ES-I3 (cell line): Measurements from ENCODE around the gene SLC22A23.

Experiments used
- H3K36me3 ChIP-seq: 2 replicates; pipeline ENCODE4 v1.6.1; 2013; ENCODE audit warnings: mild to moderate bottlenecking, low read length, control low read depth, moderate library complexity; ENCODE audit not compliant: insufficient read depth
- H3K4me1 ChIP-seq: 2 replicates; pipeline ENCODE4 v1.6.1; 2013; ENCODE audit warnings: mild to moderate bottlenecking, control low read depth, low read length; ENCODE audit not compliant: insufficient read depth
- H3K9ac ChIP-seq: 2 replicates; pipeline ENCODE4 v1.6.1; 2013; ENCODE audit warnings: low read depth, mild to moderate bottlenecking, low read length, moderate library complexity
- H3K9me3 ChIP-seq: 2 replicates; pipeline ENCODE4 v1.6.1; 2013; ENCODE audit warnings: mild to moderate bottlenecking, low read length, moderate library complexity; ENCODE audit not compliant: control insufficient read depth, insufficient read depth

The SLC22A23 gene

GRCh38 chr6:3489027-3489757 lies 32.3 kb upstream of the SLC22A23 start:
- Histone ChIP-seq H3K4me1 (peaks cover 12% of the 10 kb centered on the region), H3K9ac (no peak overlapping the region), H3K9me3 (no peaks in the 10 kb centered on the region; the same call in 1 of the 2 replicates), H3K36me3 (no peaks in the 10 kb centered on the region)

DNA sequence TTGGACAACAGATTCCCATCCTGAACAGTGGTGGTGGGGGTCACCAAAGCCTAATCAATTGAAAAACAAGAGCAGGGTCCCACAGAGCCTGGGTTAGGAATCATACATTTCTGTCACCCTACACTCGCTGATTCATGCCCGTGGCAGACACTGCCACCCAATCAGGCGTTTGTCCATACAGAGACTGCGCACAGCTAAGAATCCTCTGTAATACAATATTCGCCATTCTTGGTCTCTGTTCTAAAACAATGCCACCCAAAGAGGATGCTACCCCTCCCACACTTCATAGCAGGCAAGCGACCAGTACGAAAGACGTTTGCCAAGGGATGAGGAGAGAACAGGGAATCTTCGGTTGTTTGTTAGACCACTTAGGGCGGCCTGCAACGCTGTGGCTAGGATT lies 28.1 kb upstream of the SLC22A23 start:
- no peaks in the 10 kb centered on the region for H3K36me3 ChIP-seq
- H3K4me1 ChIP-seq = peaks cover 10% of the 10 kb centered on the region
- H3K9ac ChIP-seq = no peak overlapping the region
- peaks cover 4% of the 10 kb centered on the region; the same call in 1 of the 2 replicates for H3K9me3 ChIP-seq

DNA sequence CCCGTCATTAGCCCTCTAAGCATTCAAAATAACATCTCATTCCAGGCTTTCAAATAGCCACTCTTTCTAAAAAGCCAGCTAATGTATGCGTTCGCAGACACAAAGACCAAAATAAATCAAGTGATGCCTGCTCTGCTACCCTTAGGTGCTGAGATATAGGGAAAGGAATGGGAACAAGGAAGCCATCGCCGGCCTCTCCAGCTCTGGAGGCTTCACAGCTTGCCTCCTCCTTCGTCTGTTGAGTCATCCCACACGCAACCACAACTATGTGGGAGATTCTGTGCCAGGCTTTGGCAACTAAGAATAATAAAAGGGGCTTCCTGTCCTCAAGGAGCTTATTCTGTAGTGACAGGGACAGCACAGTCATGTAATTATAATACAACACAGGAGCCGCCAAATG lies 27.3 kb upstream of the SLC22A23 start:
- no peaks in the 10 kb centered on the region for H3K36me3 ChIP-seq
- H3K9me3 ChIP-seq = peaks cover 6% of the 10 kb centered on the region; the same call in 1 of the 2 replicates
- H3K4me1 ChIP-seq = peaks cover 3% of the 10 kb centered on the region
- H3K9ac ChIP-seq = no peak overlapping the region

- Histone ChIP-seq H3K9ac (no peak overlapping the region), H3K4me1 (no peaks in the 10 kb centered on the region; the same call in 1 of the 2 replicates), H3K36me3 (no peaks in the 10 kb centered on the region), H3K9me3 (peaks cover 6% of the 10 kb centered on the region; the same call in 1 of the 2 replicates)
Measured at GRCh38 chr6:3483675-3484074, 26.8 kb upstream of the SLC22A23 start.

DNA sequence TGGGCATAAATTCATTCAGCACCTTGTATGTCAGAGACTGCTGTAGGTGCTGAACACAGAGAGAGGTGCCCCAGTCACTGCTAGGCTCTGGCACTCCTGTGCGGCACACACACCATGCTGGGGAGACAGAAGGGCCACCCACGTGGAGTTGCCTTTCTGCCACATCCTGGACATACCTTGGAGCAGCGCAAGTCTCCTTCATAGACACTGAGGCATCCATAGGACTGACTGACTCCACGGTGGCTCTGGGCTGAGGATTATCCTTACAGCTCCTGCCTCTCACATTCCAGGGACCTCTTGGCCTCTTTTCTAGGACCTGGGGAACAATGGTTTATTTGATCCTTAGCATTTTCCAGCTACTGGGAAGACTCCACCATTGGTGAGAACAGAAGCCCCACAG lies 26.0 kb upstream of the SLC22A23 start:
- H3K4me1 ChIP-seq = no peaks in the 10 kb centered on the region; the same call in 1 of the 2 replicates
- no peaks in the 10 kb centered on the region for H3K36me3 ChIP-seq
- H3K9me3 ChIP-seq = peaks cover 6% of the 10 kb centered on the region; the same call in 1 of the 2 replicates
- no peak overlapping the region for H3K9ac ChIP-seq

DNA sequence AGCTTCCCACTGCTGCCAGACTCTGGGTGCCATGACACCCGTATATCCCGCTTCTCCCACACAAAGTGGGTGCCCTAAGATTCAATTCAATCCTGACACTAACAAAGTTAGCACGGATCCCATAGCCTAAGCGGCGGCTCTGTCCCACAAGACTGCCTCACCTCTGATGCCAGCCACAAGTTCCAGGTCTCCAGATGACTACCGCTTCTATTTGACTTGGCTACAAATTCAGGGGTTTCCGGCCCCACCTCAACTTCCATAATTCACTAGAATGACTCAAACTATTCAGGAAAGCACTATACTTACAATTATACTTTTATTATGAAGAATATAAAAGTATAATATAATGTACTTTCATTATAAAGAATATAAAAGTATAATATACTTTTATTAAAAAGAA lies 24.8 kb upstream of the SLC22A23 start:
- peaks cover 6% of the 10 kb centered on the region; the same call in 1 of the 2 replicates for H3K9me3 ChIP-seq
- no peaks in the 10 kb centered on the region for H3K36me3 ChIP-seq
- no peaks in the 10 kb centered on the region; the same call in 1 of the 2 replicates for H3K4me1 ChIP-seq
- H3K9ac ChIP-seq = no peak overlapping the region

- Histone ChIP-seq H3K4me1 (no peaks in the 10 kb centered on the region; the same call in 1 of the 2 replicates), H3K9me3 (peaks cover 6% of the 10 kb centered on the region; the same call in 1 of the 2 replicates), H3K9ac (no peak overlapping the region), H3K36me3 (no peaks in the 10 kb centered on the region)
Measured at GRCh38 chr6:3480009-3480408, 23.2 kb upstream of the SLC22A23 start.

DNA sequence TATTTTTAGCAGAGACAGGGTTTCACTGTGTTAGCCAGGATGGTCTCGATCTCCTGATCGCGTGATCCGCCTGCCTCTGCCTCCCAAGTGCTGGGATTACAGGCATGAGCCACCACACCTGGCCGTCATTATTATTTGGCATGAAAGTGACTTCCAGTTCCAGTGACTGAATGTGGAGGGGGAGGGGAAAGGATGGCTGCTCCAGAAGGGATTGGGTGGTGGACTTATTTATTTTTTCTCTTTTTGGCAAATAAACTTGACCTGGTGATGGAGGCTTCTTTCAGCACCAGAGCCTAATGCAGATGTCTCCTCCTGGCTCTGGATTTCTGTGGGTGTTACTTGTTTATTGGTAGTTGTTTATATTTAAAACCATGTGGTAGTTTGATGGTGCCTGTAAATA lies 16.9 kb upstream of the SLC22A23 start:
- Histone ChIP-seq H3K4me1 (peaks cover 6% of the 10 kb centered on the region), H3K36me3 (no peaks in the 10 kb centered on the region), H3K9me3 (no peaks in the 10 kb centered on the region), H3K9ac (no peak overlapping the region)

DNA sequence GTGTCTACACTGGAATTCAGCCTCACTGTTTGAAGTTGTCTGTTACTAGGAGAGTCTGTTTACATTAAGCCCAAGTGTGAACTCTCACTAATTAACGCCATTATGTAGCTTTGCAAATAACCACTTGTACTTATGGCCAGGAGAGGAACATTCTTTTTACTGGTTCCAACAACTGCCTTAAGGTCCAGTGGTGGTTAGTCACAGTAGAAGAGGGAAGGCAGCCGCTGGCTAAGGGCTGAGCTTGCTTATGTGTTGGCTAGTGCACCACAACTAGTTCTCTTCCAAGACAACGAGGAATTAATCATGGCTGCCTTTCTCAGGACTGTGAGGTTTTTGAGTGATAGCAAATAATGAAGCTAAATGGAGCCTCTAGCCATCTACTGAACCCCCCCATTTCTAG lies 14.9 kb upstream of the SLC22A23 start:
- H3K9me3 ChIP-seq = no peaks in the 10 kb centered on the region
- H3K36me3 ChIP-seq = no peaks in the 10 kb centered on the region
- no peak overlapping the region for H3K9ac ChIP-seq
- H3K4me1 ChIP-seq = peaks cover 8% of the 10 kb centered on the region

DNA sequence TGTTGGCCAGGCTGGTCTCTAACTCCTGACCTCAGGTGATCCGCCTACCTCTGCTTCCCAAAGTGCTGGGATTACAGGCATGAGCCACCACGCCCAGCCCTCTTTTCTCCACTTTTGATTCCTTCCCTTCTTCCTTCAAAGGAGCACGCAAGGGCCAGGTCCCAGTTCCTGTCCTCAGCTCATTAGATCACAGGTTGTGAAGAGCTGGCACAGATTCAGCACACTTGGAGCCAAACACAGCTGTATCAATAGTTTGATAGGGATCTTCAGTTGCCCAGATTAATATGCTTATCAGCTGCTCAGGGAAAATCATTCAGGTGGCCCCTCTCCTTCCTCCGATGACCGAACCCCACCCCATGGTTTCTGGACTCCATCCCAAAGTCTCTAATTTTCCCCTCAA lies 14.4 kb upstream of the SLC22A23 start:
- H3K9me3 ChIP-seq = no peaks in the 10 kb centered on the region

DNA sequence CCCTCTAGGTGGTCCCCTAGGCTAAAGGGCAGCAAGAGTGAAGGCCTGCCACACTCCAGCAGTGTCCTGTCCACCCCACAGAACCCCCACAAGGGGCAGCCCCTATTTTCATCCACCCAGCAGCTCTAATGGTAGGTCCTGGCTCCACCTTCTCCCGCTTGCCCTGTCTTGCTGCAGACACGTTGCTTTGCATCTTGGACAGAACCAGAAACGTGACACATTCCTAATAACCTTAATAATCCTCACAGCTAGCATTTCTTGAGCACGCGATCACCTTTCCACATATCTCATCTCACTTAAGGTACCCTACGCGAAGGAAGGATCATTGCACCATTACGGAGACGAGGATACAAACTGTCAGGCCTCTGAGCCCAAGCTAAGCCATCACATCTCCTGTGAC lies 11.7 kb upstream of the SLC22A23 start:
- Histone ChIP-seq H3K9me3 (no peaks in the 10 kb centered on the region), H3K4me1 (peaks cover 14% of the 10 kb centered on the region), H3K36me3 (no peaks in the 10 kb centered on the region), H3K9ac (no peak overlapping the region)

More for the DNA sequence above, 14.4 kb upstream of the SLC22A23 start:
- H3K36me3 ChIP-seq = no peaks in the 10 kb centered on the region
- H3K9ac ChIP-seq = no peak overlapping the region
- H3K4me1 ChIP-seq = peaks cover 13% of the 10 kb centered on the region

- no peaks in the 10 kb centered on the region for H3K9me3 ChIP-seq
- H3K4me1 ChIP-seq = peaks cover 13% of the 10 kb centered on the region
- H3K9ac ChIP-seq = no peak overlapping the region
- H3K36me3 ChIP-seq = no peaks in the 10 kb centered on the region
Measured at GRCh38 chr6:3467996-3468395, 11.1 kb upstream of the SLC22A23 start.

GRCh38 chr6:3466488-3467219 lies 9.8 kb upstream of the SLC22A23 start:
- H3K36me3 ChIP-seq = no peaks in the 10 kb centered on the region
- no peak overlapping the region for H3K9ac ChIP-seq
- peaks cover 11% of the 10 kb centered on the region; the same call in 1 of the 2 replicates for H3K4me1 ChIP-seq
- H3K9me3 ChIP-seq = no peaks in the 10 kb centered on the region

DNA sequence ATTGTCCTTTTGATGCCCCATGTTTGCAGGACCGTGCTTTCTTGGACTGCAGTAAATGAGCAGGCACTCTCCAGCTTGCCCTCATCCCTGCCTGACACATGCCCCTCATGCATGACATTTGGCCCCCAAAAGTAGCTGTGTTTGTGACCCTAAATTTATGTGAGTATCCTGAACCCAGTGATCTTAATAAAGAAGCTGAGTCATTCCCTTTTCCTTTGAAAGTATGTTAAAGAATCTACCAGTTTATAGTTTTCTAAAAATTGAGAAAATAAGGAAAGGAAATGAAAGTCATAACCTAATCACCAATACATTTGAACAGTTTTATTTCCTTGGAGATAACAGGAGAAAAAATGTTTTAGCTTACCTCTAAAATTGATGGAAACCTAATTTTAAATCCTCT lies 3.4 kb upstream of the SLC22A23 start:
- no peaks in the 10 kb centered on the region for H3K36me3 ChIP-seq
- no peaks in the 10 kb centered on the region for H3K9me3 ChIP-seq
- no peak overlapping the region for H3K9ac ChIP-seq
- H3K4me1 ChIP-seq = peaks cover 6% of the 10 kb centered on the region
